Sigmoid colon (tissue), 3 donors: Measurements from ENCODE around the gene VWA3A.

ENCODE experiments used
- POLR2A ChIP-seq, 2 donors: fragments of 450-650 bp; IDR thresholded peaks; one replicate each; pipeline ENCODE4 v1.6.1; 2016; ENCODE audit warnings: antibody characterized with exemption in 2 of 2, mild to moderate bottlenecking in 2 of 2, moderate library complexity in 2 of 2
- TF ChIP-seq, protein P1 (sequence below), 4 experiments: fragments of 450-650 bp in 3 of 4; fragments of 200-600 bp in 1 of 4; IDR thresholded peaks; one replicate each; pipeline ENCODE4 v1.5.1; 2016 to 2019; ENCODE audit warnings: antibody characterized with exemption in 4 of 4, mild to moderate bottlenecking in 3 of 4, moderate library complexity in 2 of 4

DNA sequence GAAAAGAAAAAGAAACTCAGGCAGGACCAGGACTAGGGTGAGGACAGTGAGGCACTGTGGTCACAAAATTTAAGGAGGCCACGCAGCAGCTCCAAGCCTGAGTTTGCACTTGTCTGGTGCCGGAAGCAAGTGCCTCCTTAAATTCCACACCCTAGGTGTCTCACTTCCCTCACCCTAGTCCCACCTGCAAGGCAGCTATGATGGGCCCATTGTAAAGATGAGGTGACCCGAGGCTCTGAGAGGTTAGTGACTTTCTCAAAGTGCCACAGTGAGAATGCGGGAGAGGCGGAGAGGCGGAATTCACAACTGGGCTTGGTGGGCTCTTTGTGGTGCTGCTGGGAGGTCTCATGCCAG, 92.3 kb downstream of the VWA3A start:
- TF ChIP-seq, protein P1, sequence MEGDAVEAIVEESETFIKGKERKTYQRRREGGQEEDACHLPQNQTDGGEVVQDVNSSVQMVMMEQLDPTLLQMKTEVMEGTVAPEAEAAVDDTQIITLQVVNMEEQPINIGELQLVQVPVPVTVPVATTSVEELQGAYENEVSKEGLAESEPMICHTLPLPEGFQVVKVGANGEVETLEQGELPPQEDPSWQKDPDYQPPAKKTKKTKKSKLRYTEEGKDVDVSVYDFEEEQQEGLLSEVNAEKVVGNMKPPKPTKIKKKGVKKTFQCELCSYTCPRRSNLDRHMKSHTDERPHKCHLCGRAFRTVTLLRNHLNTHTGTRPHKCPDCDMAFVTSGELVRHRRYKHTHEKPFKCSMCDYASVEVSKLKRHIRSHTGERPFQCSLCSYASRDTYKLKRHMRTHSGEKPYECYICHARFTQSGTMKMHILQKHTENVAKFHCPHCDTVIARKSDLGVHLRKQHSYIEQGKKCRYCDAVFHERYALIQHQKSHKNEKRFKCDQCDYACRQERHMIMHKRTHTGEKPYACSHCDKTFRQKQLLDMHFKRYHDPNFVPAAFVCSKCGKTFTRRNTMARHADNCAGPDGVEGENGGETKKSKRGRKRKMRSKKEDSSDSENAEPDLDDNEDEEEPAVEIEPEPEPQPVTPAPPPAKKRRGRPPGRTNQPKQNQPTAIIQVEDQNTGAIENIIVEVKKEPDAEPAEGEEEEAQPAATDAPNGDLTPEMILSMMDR (IDR thresholded peaks at IDR 0.05) = no peak
- no peak for TF ChIP-seq POLR2A (IDR thresholded peaks at IDR 0.05)
